ENCODE data around the gene PRAMEF5.
"Not testable (repeated sequence)": the region's sequence is repeated elsewhere in the genome, so short reads cannot be mapped to it uniquely, and the experiment has no call there.

DNA sequence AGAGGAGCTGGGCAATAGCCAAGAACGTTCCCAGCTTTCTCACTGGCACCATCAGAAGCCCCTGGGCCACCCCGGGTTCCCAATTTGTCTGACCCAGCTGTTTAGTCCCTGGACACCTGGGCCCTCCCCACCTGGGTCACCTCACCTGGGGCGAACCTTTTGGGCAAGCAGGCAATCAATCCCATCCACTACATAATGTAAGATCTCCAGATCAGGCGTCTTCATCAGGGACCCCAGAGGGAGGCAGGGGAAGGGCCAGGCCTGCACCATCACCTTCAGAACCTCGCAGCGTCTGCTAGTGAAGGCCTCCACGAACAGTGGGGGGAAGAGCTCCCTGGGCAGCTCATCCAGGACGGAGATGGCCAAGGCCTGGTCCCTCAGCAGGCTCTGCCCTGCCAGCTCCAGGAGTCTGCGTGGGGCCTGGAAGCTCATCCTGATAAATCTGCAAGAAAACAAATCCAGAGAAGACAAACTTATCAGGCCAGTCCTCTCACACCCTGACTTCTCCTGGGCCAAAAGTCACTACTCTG lies 28.3 kb upstream of the PRAMEF5 start, which contains the start of gene PRAMEF18:
- TF ChIP-seq POLR2A, POLR2AphosphoS5 (IDR thresholded peaks at IDR 0.05; ENCODE audit: low read depth, low read length): not testable (repeated sequence)

Data from GM12891 (cell line).